Measurements from ENCODE around the gene MMRN2. TPM values are rescaled to one million over a fixed set of nuclear protein-coding genes. Genes with fewer than 3 reads are reported as not detected.

Gene MMRN2
- total RNA-seq, 1 donor from 2014 or later: 0.17 TPM

GRCh38 chr10:86946213-86947155 lies 10.9 kb downstream of the MMRN2 start:
- no peak for DNase-seq (ENCODE audit: low read depth)
- H3K4me3 ChIP-seq (ENCODE audit: low read depth, low read length): no peak overlapping the region
- TF ChIP-seq CTCF (conservative IDR thresholded peaks at IDR 0.05; ENCODE audit: low read depth, low read length): no peak

GRCh38 chr10:86945361-86946212 lies 11.8 kb downstream of the MMRN2 start:
- no peak overlapping the region for H3K4me3 ChIP-seq (ENCODE audit: low read depth, low read length)
- DNase-seq (ENCODE audit: low read depth): no peak
- peak; percentile 68 for TF ChIP-seq CTCF (conservative IDR thresholded peaks at IDR 0.05; ENCODE audit: low read depth, low read length)

GRCh38 chr10:86944907-86945306 lies 12.5 kb downstream of the MMRN2 start:
- DNase-seq (ENCODE audit: low read depth): no peak
- H3K4me3 ChIP-seq (ENCODE audit: low read depth, low read length): no peak overlapping the region
- no peak for TF ChIP-seq CTCF (conservative IDR thresholded peaks at IDR 0.05; ENCODE audit: low read depth, low read length)

- no peak for TF ChIP-seq CTCF (conservative IDR thresholded peaks at IDR 0.05; ENCODE audit: low read depth, low read length)
- no peak overlapping the region for H3K4me3 ChIP-seq (ENCODE audit: low read depth, low read length)
- no peak for DNase-seq (ENCODE audit: low read depth)
Measured at GRCh38 chr10:86944471-86944870, 12.9 kb downstream of the MMRN2 start.

GRCh38 chr10:86944031-86944419 lies 13.4 kb downstream of the MMRN2 start:
- no peak for DNase-seq (ENCODE audit: low read depth)
- TF ChIP-seq CTCF (conservative IDR thresholded peaks at IDR 0.05; ENCODE audit: low read depth, low read length): no peak
- no peak overlapping the region for H3K4me3 ChIP-seq (ENCODE audit: low read depth, low read length)

- TF ChIP-seq CTCF (conservative IDR thresholded peaks at IDR 0.05; ENCODE audit: low read depth, low read length): no peak
- DNase-seq (ENCODE audit: low read depth): no peak
Measured at GRCh38 chr10:86943316-86944030, 13.9 kb downstream of the MMRN2 start.

More at GRCh38 chr10:86943316-86944030, 13.9 kb downstream of the MMRN2 start:
- H3K4me3 ChIP-seq (ENCODE audit: low read depth, low read length): no peak overlapping the region

All from epithelial cell of proximal tubule (primary cell).